Chondrocyte (in vitro differentiated cells): ENCODE data around the gene FASTKD2. TPM values are rescaled to one million over a fixed set of nuclear protein-coding genes. Genes with fewer than 3 reads are reported as not detected.

Experiments used
- DNase-seq: peaks from one replicate; pipeline ENCODE4 v3.0.0; 2021; ENCODE audit warnings: mixed read lengths, low spot score
- H3K27ac Mint-ChIP-seq: one replicate; pipeline ENCODE4 v1.8.0; 2021; ENCODE audit warnings: mild to moderate bottlenecking, moderate library complexity, mixed read lengths; ENCODE audit not compliant: unreplicated experiment
- H3K27me3 Mint-ChIP-seq: 2 replicates; pipeline ENCODE4 v1.8.0; 2021; ENCODE audit warnings: low read depth, mixed read lengths
- H3K36me3 Mint-ChIP-seq: 2 replicates; pipeline ENCODE4 v1.8.0; 2021; ENCODE audit warnings: low read depth, mixed read lengths
- H3K4me1 Mint-ChIP-seq: 2 replicates; pipeline ENCODE4 v1.8.0; 2021; ENCODE audit warnings: low read depth, mild to moderate bottlenecking, mixed read lengths
- H3K4me3 Mint-ChIP-seq: one replicate; pipeline ENCODE4 v1.8.0; 2021; ENCODE audit warnings: mild to moderate bottlenecking, moderate library complexity, mixed read lengths; ENCODE audit not compliant: unreplicated experiment
- H3K9me3 Mint-ChIP-seq: 2 replicates; pipeline ENCODE4 v1.8.0; 2021; ENCODE audit warnings: low read depth, mixed read lengths
- total RNA-seq: library from RNA; stranded (reverse); gene quantifications from 3 replicates; pipeline ENCODE4 v1.2.1, GENCODE V29; 2021
- TF ChIP-seq, protein P1 (sequence below): fragments of 200-600 bp; sonication (generic); IDR thresholded peaks from 2 replicates; pipeline ENCODE4 v1.5.0; 2021; ENCODE audit warnings: antibody characterized with exemption, mild to moderate bottlenecking, moderate library complexity

FASTKD2 gene
- total RNA-seq, 1 donor from 2014 or later = 15.7 TPM

- Mint-ChIP-seq H3K27ac (no peak overlapping the region), H3K4me1 (no peaks in the 10 kb centered on the region), H3K4me3 (no peak overlapping the region), H3K27me3 (peaks cover 24% of the 10 kb centered on the region), H3K36me3 (no peaks in the 10 kb centered on the region), H3K9me3 (no peaks in the 10 kb centered on the region)
- DNase-seq = no peak
- TF ChIP-seq, protein P1, sequence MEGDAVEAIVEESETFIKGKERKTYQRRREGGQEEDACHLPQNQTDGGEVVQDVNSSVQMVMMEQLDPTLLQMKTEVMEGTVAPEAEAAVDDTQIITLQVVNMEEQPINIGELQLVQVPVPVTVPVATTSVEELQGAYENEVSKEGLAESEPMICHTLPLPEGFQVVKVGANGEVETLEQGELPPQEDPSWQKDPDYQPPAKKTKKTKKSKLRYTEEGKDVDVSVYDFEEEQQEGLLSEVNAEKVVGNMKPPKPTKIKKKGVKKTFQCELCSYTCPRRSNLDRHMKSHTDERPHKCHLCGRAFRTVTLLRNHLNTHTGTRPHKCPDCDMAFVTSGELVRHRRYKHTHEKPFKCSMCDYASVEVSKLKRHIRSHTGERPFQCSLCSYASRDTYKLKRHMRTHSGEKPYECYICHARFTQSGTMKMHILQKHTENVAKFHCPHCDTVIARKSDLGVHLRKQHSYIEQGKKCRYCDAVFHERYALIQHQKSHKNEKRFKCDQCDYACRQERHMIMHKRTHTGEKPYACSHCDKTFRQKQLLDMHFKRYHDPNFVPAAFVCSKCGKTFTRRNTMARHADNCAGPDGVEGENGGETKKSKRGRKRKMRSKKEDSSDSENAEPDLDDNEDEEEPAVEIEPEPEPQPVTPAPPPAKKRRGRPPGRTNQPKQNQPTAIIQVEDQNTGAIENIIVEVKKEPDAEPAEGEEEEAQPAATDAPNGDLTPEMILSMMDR = no peak
Observed at GRCh38 chr2:206723288-206723687, 42.1 kb upstream of the FASTKD2 start.

GRCh38 chr2:206727287-206727686 is 38.1 kb upstream of the FASTKD2 start:
- peaks cover 4% of the 10 kb centered on the region for H3K9me3 Mint-ChIP-seq
- H3K27me3 Mint-ChIP-seq = peaks cover 37% of the 10 kb centered on the region
- no peak overlapping the region for H3K4me3 Mint-ChIP-seq
- TF ChIP-seq, protein P1 = no peak
- no peaks in the 10 kb centered on the region for H3K4me1 Mint-ChIP-seq
- no peak overlapping the region for H3K27ac Mint-ChIP-seq
- DNase-seq = no peak
- no peaks in the 10 kb centered on the region for H3K36me3 Mint-ChIP-seq

DNA sequence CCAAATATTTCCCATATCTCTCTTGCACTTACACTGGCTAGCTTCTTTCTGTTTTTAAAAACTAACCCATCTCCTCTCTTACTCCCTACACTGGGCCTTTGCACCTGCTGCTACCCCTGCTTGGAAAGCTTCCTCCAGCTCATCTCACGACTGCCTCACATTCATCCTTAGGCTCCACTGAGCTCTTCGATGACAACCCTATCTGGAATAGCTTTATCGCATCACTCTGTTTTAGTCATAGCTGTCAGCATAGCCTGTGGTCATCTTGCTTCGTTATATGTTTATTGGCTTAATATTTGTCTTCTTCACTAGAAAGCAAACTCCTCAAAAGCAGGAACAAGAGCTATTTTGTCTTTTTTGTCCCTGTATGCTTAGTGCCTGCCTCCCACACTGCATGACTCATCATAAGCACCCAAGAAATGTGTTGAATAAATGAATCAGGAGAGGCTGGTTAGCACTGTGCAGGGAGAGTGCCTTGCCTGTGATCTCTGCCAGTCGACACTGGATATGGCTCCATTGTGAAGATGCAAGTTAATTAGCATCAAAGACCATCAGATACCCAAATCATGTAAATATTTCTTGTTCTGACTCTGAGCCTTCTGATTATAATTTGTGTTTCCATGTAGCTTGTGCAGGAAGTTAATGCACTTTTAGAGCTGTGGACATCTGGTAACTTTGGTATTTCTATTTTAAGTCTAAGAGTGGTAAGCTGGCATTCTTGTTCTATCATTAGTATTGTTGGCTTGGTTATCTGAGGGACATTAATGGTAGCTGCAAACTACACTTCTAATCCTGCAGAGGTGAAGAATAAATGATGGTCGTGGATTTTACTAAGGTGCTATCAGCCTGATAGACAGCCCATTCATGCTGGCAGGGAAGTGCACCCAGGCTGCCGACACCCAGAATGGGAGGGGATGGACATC is 36.9 kb upstream of the FASTKD2 start:
- Mint-ChIP-seq H3K4me3 (no peak overlapping the region), H3K9me3 (peaks cover 4% of the 10 kb centered on the region), H3K27me3 (peaks cover 39% of the 10 kb centered on the region), H3K4me1 (no peaks in the 10 kb centered on the region), H3K36me3 (no peaks in the 10 kb centered on the region), H3K27ac (no peak overlapping the region)
- DNase-seq = no peak
- TF ChIP-seq, protein P1 = no peak

- Mint-ChIP-seq H3K27me3 (peaks cover 25% of the 10 kb centered on the region), H3K4me1 (no peaks in the 10 kb centered on the region), H3K36me3 (no peaks in the 10 kb centered on the region), H3K27ac (no peak overlapping the region), H3K4me3 (no peak overlapping the region), H3K9me3 (peaks cover 4% of the 10 kb centered on the region)
- DNase-seq = no peak
- TF ChIP-seq, protein P1 = no peak
Observed at GRCh38 chr2:206733341-206733740, 32.1 kb upstream of the FASTKD2 start.

DNA sequence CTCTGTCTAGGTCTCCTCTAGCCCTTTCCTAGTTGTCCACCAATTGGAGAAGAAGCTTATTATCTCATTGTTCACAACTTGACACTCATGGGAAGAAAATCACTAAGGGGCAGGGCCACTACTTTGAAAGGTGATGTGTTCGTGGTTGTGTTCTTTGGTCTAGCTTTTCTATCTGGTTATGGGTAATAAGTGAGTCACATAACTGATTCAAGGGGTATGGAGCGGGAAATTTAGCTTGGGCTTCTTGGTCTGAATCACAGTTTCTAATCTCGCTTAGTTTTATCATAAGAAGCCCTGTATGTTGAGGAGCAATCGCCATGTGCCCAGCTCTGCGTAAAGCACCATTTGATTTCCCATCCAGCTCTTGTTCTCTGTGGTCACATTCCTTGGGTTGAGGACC is 28.5 kb upstream of the FASTKD2 start:
- H3K4me3 Mint-ChIP-seq = no peak overlapping the region
- no peak overlapping the region for H3K27ac Mint-ChIP-seq
- no peaks in the 10 kb centered on the region for H3K4me1 Mint-ChIP-seq
- H3K27me3 Mint-ChIP-seq = peaks cover 12% of the 10 kb centered on the region
- H3K36me3 Mint-ChIP-seq = no peaks in the 10 kb centered on the region
- H3K9me3 Mint-ChIP-seq = no peaks in the 10 kb centered on the region
- TF ChIP-seq, protein P1 = no peak
- no peak for DNase-seq
